Measurements from ENCODE around the gene HUNK. TPM values are rescaled to one million over a fixed set of nuclear protein-coding genes. Genes with fewer than 3 reads are reported as not detected.

HUNK gene
- total RNA-seq, 2 experiments from 2014 or later = 0.21 to 0.24 TPM

GRCh38 chr21:31985398-31985797 is 112.6 kb downstream of the HUNK start:
- H3K9me3 Mint-ChIP-seq (ENCODE audit: insufficient read depth) = no peaks in the 10 kb centered on the region
- H3K4me3 Mint-ChIP-seq = no peak overlapping the region
- no peak for DNase-seq
- no peak overlapping the region for H3K27ac Mint-ChIP-seq
- peaks cover 2% of the 10 kb centered on the region for H3K27me3 Mint-ChIP-seq (ENCODE audit: low read depth)
- H3K36me3 Mint-ChIP-seq (ENCODE audit: low read depth) = no peaks in the 10 kb centered on the region
- no peak for ATAC-seq
- ChIA-PET CTCF (no interaction called here), POLR2A (no interaction called here)
- peaks cover 2% of the 10 kb centered on the region for H3K4me1 Mint-ChIP-seq (ENCODE audit: low read depth)

- CTCF ChIA-PET = no interaction called here
Measured at GRCh38 chr21:31986035-31986856, 113.4 kb downstream of the HUNK start.

GRCh38 chr21:31987696-31988095 is 114.9 kb downstream of the HUNK start:
- H3K27me3 Mint-ChIP-seq (ENCODE audit: low read depth) = peaks cover 2% of the 10 kb centered on the region
- no peak overlapping the region for H3K4me3 Mint-ChIP-seq
- DNase-seq (no peak), ATAC-seq (no peak)
- no peaks in the 10 kb centered on the region for H3K4me1 Mint-ChIP-seq (ENCODE audit: low read depth)
- H3K36me3 Mint-ChIP-seq (ENCODE audit: low read depth) = no peaks in the 10 kb centered on the region
- no peaks in the 10 kb centered on the region for H3K9me3 Mint-ChIP-seq (ENCODE audit: insufficient read depth)
- ChIA-PET CTCF (no interaction called here), POLR2A (no interaction called here)
- H3K27ac Mint-ChIP-seq = no peak overlapping the region

More at GRCh38 chr21:31986035-31986856, 113.4 kb downstream of the HUNK start:
- H3K4me1 Mint-ChIP-seq (ENCODE audit: low read depth) = peaks cover 2% of the 10 kb centered on the region
- no peak for DNase-seq
- no peak overlapping the region for H3K4me3 Mint-ChIP-seq
- POLR2A ChIA-PET = no interaction called here
- H3K9me3 Mint-ChIP-seq (ENCODE audit: insufficient read depth) = no peaks in the 10 kb centered on the region
- H3K27me3 Mint-ChIP-seq (ENCODE audit: low read depth) = peaks cover 2% of the 10 kb centered on the region
- H3K36me3 Mint-ChIP-seq (ENCODE audit: low read depth) = no peaks in the 10 kb centered on the region
- H3K27ac Mint-ChIP-seq = no peak overlapping the region
- ATAC-seq = no peak

GRCh38 chr21:31988492-31989290 is 115.9 kb downstream of the HUNK start:
- ChIA-PET CTCF (no interaction called here), POLR2A (no interaction called here)
- H3K4me1 Mint-ChIP-seq (ENCODE audit: low read depth) = no peaks in the 10 kb centered on the region
- no peak overlapping the region for H3K27ac Mint-ChIP-seq
- ATAC-seq = no peak
- no peaks in the 10 kb centered on the region for H3K9me3 Mint-ChIP-seq (ENCODE audit: insufficient read depth)
- no peaks in the 10 kb centered on the region for H3K36me3 Mint-ChIP-seq (ENCODE audit: low read depth)
- no peak overlapping the region for H3K4me3 Mint-ChIP-seq
- H3K27me3 Mint-ChIP-seq (ENCODE audit: low read depth) = peaks cover 2% of the 10 kb centered on the region
- DNase-seq = no peak

GRCh38 chr21:31991356-31992331 is 118.8 kb downstream of the HUNK start:
- ChIA-PET POLR2A (no interaction called here), CTCF (no interaction called here)
- Mint-ChIP-seq H3K9me3 (ENCODE audit: insufficient read depth) (no peaks in the 10 kb centered on the region), H3K4me1 (ENCODE audit: low read depth) (no peaks in the 10 kb centered on the region), H3K27ac (no peak overlapping the region), H3K27me3 (ENCODE audit: low read depth) (peaks cover 2% of the 10 kb centered on the region), H3K36me3 (ENCODE audit: low read depth) (no peaks in the 10 kb centered on the region), H3K4me3 (no peak overlapping the region)
- ATAC-seq (no peak), DNase-seq (no peak)

GRCh38 chr21:31992391-31992790 is 119.6 kb downstream of the HUNK start:
- ChIA-PET CTCF (interaction anchor here (1.0 kb wide), 1 partner anchor 17 kb away, joined by 3 read pairs; no protein-coding TSS in a partner anchor), POLR2A (no interaction called here)
- peaks cover 2% of the 10 kb centered on the region for H3K27me3 Mint-ChIP-seq (ENCODE audit: low read depth)
- DNase-seq (no peak), ATAC-seq (no peak)
- H3K4me1 Mint-ChIP-seq (ENCODE audit: low read depth) = no peaks in the 10 kb centered on the region
- H3K27ac Mint-ChIP-seq = no peak overlapping the region
- H3K4me3 Mint-ChIP-seq = no peak overlapping the region
- no peaks in the 10 kb centered on the region for H3K9me3 Mint-ChIP-seq (ENCODE audit: insufficient read depth)
- no peaks in the 10 kb centered on the region for H3K36me3 Mint-ChIP-seq (ENCODE audit: low read depth)

- ATAC-seq = no peak
- peaks cover 2% of the 10 kb centered on the region for H3K27me3 Mint-ChIP-seq (ENCODE audit: low read depth)
- H3K4me1 Mint-ChIP-seq (ENCODE audit: low read depth) = no peaks in the 10 kb centered on the region
- no peak overlapping the region for H3K4me3 Mint-ChIP-seq
- DNase-seq = no peak
- CTCF ChIA-PET = no interaction called here
- H3K36me3 Mint-ChIP-seq (ENCODE audit: low read depth) = no peaks in the 10 kb centered on the region
- H3K27ac Mint-ChIP-seq = no peak overlapping the region
- POLR2A ChIA-PET = interaction anchor here (0.8 kb wide), 1 partner anchor 32 kb away, joined by 3 read pairs; no protein-coding TSS in a partner anchor
- H3K9me3 Mint-ChIP-seq (ENCODE audit: insufficient read depth) = no peaks in the 10 kb centered on the region
Measured at GRCh38 chr21:31993826-31994825, 121.3 kb downstream of the HUNK start.

- Mint-ChIP-seq H3K27ac (no peak overlapping the region), H3K4me1 (ENCODE audit: low read depth) (no peaks in the 10 kb centered on the region), H3K27me3 (ENCODE audit: low read depth) (no peaks in the 10 kb centered on the region), H3K9me3 (ENCODE audit: insufficient read depth) (no peaks in the 10 kb centered on the region), H3K36me3 (ENCODE audit: low read depth) (no peaks in the 10 kb centered on the region), H3K4me3 (no peak overlapping the region)
- POLR2A ChIA-PET = no interaction called here
- DNase-seq = no peak
- ATAC-seq = no peak
- CTCF ChIA-PET = no interaction called here
Measured at GRCh38 chr21:31997191-31997590, 124.4 kb downstream of the HUNK start.

- ChIA-PET POLR2A (no interaction called here), CTCF (no interaction called here)
- no peaks in the 10 kb centered on the region for H3K4me1 Mint-ChIP-seq (ENCODE audit: low read depth)
- H3K27ac Mint-ChIP-seq = no peak overlapping the region
- ATAC-seq (no peak), DNase-seq (no peak)
- H3K9me3 Mint-ChIP-seq (ENCODE audit: insufficient read depth) = no peaks in the 10 kb centered on the region
- H3K36me3 Mint-ChIP-seq (ENCODE audit: low read depth) = no peaks in the 10 kb centered on the region
- H3K4me3 Mint-ChIP-seq = no peak overlapping the region
- no peaks in the 10 kb centered on the region for H3K27me3 Mint-ChIP-seq (ENCODE audit: low read depth)
Measured at GRCh38 chr21:31999810-32000468, 127.1 kb downstream of the HUNK start.

- H3K27ac Mint-ChIP-seq = no peak overlapping the region
- no peak for DNase-seq
- no peak overlapping the region for H3K4me3 Mint-ChIP-seq
- ATAC-seq = no peak
- CTCF ChIA-PET = no interaction called here
- no peaks in the 10 kb centered on the region for H3K36me3 Mint-ChIP-seq (ENCODE audit: low read depth)
- POLR2A ChIA-PET = no interaction called here
- no peaks in the 10 kb centered on the region for H3K4me1 Mint-ChIP-seq (ENCODE audit: low read depth)
- H3K9me3 Mint-ChIP-seq (ENCODE audit: insufficient read depth) = no peaks in the 10 kb centered on the region
- H3K27me3 Mint-ChIP-seq (ENCODE audit: low read depth) = no peaks in the 10 kb centered on the region
Measured at GRCh38 chr21:32001390-32001789, 128.6 kb downstream of the HUNK start.

Data from activated CD8-positive, alpha-beta T cell treated with anti-CD3 and anti-CD28 coated beads, Interleukin-2, amount 10 ng/mL, durations not matched to agents 7 days and 5 days (primary cell).